ENCODE results near the gene TEAD1. TPM values are rescaled to one million over a fixed set of nuclear protein-coding genes. Genes with fewer than 3 reads are reported as not detected.

The TEAD1 gene
- total and polyA plus RNA-seq, 9 of the 15 experiments (the other 6 are each of a cell fraction or from before 2014, with no cell fraction given) = 1.7 to 17.7 (median 10.8) TPM

- TF ChIP-seq, protein P1, sequence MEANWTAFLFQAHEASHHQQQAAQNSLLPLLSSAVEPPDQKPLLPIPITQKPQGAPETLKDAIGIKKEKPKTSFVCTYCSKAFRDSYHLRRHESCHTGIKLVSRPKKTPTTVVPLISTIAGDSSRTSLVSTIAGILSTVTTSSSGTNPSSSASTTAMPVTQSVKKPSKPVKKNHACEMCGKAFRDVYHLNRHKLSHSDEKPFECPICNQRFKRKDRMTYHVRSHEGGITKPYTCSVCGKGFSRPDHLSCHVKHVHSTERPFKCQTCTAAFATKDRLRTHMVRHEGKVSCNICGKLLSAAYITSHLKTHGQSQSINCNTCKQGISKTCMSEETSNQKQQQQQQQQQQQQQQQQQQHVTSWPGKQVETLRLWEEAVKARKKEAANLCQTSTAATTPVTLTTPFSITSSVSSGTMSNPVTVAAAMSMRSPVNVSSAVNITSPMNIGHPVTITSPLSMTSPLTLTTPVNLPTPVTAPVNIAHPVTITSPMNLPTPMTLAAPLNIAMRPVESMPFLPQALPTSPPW (CRISPR knock-in tag; IDR thresholded peaks at IDR 0.05) = peak; percentile 18; the same call in 1 of the 2 replicates
- TF ChIP-seq FOXM1 (IDR thresholded peaks at IDR 0.05; ENCODE audit: low read depth) = peak; percentile 40; the same call in 1 of the 2 replicates
- no peak for TF ChIP-seq FOXM1 (CRISPR knock-in tag; IDR thresholded peaks at IDR 0.05; ENCODE audit: low read depth)
- no peak for TF ChIP-seq PML (IDR thresholded peaks at IDR 0.05; ENCODE audit: low read length)
- no peak for TF ChIP-seq BCL6 (CRISPR knock-in tag; IDR thresholded peaks at IDR 0.05)
- TF ChIP-seq, protein P2, sequence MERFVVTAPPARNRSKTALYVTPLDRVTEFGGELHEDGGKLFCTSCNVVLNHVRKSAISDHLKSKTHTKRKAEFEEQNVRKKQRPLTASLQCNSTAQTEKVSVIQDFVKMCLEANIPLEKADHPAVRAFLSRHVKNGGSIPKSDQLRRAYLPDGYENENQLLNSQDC (CRISPR knock-in tag; IDR thresholded peaks at IDR 0.05) = no peak
- TF ChIP-seq NFIC (IDR thresholded peaks at IDR 0.05) = peak; percentile 62
- peak; percentile 98 for TF ChIP-seq MAFF (IDR thresholded peaks at IDR 0.05; ENCODE audit: low read length)
- no peak for TF ChIP-seq ATF1 (CRISPR knock-in tag; IDR thresholded peaks at IDR 0.05)
- peak; percentile 71 for TF ChIP-seq ATF1 (tag; IDR thresholded peaks at IDR 0.05)
- TF ChIP-seq CHAMP1 (IDR thresholded peaks at IDR 0.05) = 0 out of 2 replicates have a peak, but pooled peaks have one; percentile 39
- peak; percentile 45; the same call in 1 of the 2 replicates for TF ChIP-seq ATF3 (IDR thresholded peaks at IDR 0.05)
- TF ChIP-seq ATF3 (CRISPR knock-in tag; conservative IDR thresholded peaks at IDR 0.05) = no peak
- peak; percentile 29; the same call in 1 of the 2 replicates for TF ChIP-seq EP300 (IDR thresholded peaks at IDR 0.05; ENCODE audit: low read length)
- TF ChIP-seq SMARCE1 (IDR thresholded peaks at IDR 0.05) = peak; percentile 81; the same call in 1 of the 2 replicates
- TF ChIP-seq NCOA2 (IDR thresholded peaks at IDR 0.05; ENCODE audit: partially characterized antibody in 2 of 2) = peak in 1 of 2 experiments; percentile 7
- TF ChIP-seq C11orf30 (IDR thresholded peaks at IDR 0.05; ENCODE audit: low read depth) = peak; percentile 98
- peak; percentile 35 for TF ChIP-seq MEIS2 (IDR thresholded peaks at IDR 0.05; ENCODE audit: partially characterized antibody)
- TF ChIP-seq ZNF592 (IDR thresholded peaks at IDR 0.05) = 0 out of 2 replicates have a peak, but pooled peaks have one; percentile 34
- TF ChIP-seq NFE2L1 (tag; IDR thresholded peaks at IDR 0.05; ENCODE audit: borderline replicate concordance, low read depth) = peak; percentile 91
Observed at GRCh38 chr11:12625438-12626071, 48.7 kb upstream of the TEAD1 start (continued).
